ENCODE data around the gene MBD4. TPM values are rescaled to one million over a fixed set of nuclear protein-coding genes. Genes with fewer than 3 reads are reported as not detected.

MBD4 gene
- total RNA-seq, 1 donor from 2014 or later, result 28.6 TPM

DNA sequence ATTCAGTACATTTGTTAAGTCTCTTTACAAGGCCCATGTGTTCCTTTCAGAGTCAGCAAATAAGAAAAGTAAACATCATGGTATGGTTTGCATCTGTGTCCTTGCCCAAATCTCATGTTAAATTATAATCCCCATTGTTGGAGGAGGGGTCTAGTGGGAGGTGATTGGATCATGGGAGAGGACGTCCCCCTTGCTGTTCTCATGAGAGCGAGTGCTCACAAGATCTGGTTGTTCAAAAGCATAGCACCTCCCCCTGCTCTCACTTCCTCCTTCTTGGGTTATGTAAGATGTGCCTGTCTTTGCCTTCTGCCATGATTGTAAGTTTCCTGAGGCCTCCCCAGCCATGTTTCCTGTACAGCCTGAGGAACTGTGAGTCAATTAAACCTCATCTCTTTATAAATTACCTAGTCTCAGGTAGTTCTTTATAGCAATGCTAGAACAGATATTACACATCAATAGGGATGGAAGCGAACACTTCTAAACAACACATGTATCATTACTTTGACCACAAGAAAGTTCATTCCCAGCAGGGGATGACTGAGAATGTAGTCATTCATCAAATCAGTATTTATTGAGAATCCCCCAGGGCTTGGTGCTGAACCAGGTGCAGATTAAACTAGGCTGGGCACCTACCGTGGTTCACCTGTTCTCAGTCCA, 15.4 kb downstream of the MBD4 start:
- H3K27me3 Mint-ChIP-seq, result peaks cover 15% of the 10 kb centered on the region
- H3K27ac Mint-ChIP-seq, result no peak overlapping the region
- H3K4me3 Mint-ChIP-seq, result no peak overlapping the region
- H3K36me3 Mint-ChIP-seq, result peaks cover 4% of the 10 kb centered on the region
- H3K9me3 Mint-ChIP-seq, result no peaks in the 10 kb centered on the region
- H3K4me1 Mint-ChIP-seq (ENCODE audit: unreplicated experiment), result peaks cover 29% of the 10 kb centered on the region
- TF ChIP-seq, protein P1, sequence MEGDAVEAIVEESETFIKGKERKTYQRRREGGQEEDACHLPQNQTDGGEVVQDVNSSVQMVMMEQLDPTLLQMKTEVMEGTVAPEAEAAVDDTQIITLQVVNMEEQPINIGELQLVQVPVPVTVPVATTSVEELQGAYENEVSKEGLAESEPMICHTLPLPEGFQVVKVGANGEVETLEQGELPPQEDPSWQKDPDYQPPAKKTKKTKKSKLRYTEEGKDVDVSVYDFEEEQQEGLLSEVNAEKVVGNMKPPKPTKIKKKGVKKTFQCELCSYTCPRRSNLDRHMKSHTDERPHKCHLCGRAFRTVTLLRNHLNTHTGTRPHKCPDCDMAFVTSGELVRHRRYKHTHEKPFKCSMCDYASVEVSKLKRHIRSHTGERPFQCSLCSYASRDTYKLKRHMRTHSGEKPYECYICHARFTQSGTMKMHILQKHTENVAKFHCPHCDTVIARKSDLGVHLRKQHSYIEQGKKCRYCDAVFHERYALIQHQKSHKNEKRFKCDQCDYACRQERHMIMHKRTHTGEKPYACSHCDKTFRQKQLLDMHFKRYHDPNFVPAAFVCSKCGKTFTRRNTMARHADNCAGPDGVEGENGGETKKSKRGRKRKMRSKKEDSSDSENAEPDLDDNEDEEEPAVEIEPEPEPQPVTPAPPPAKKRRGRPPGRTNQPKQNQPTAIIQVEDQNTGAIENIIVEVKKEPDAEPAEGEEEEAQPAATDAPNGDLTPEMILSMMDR (conservative IDR thresholded peaks at IDR 0.05), result no peak
- DNase-seq (ENCODE audit: extremely low spot score, unreplicated experiment), result no peak

DNA sequence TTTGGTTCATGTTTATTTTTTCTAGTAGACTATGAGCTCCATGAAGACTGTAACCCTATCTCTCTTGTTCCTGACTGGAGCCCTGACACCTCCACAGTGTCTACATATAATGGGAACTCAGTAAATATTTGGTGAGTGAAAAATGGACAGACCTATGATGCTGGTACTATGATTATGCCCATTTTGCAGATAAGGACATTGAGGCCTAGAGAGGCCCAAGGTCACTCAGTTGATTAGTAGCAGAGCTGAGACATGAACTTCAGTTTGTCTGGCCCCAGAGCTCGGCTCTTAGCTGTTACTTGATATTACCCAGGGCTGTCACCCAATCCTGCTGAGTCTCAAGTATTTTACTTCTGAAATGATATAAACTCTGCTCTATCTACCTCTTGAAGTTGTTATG, 16.9 kb downstream of the MBD4 start:
- H3K27ac Mint-ChIP-seq, result no peak overlapping the region
- DNase-seq (ENCODE audit: extremely low spot score, unreplicated experiment), result no peak
- peaks cover 13% of the 10 kb centered on the region for H3K27me3 Mint-ChIP-seq
- H3K4me3 Mint-ChIP-seq, result no peak overlapping the region
- no peaks in the 10 kb centered on the region for H3K9me3 Mint-ChIP-seq
- H3K4me1 Mint-ChIP-seq (ENCODE audit: unreplicated experiment), result peaks cover 18% of the 10 kb centered on the region
- H3K36me3 Mint-ChIP-seq, result no peaks in the 10 kb centered on the region
- TF ChIP-seq, protein P1 (conservative IDR thresholded peaks at IDR 0.05), result no peak

DNA sequence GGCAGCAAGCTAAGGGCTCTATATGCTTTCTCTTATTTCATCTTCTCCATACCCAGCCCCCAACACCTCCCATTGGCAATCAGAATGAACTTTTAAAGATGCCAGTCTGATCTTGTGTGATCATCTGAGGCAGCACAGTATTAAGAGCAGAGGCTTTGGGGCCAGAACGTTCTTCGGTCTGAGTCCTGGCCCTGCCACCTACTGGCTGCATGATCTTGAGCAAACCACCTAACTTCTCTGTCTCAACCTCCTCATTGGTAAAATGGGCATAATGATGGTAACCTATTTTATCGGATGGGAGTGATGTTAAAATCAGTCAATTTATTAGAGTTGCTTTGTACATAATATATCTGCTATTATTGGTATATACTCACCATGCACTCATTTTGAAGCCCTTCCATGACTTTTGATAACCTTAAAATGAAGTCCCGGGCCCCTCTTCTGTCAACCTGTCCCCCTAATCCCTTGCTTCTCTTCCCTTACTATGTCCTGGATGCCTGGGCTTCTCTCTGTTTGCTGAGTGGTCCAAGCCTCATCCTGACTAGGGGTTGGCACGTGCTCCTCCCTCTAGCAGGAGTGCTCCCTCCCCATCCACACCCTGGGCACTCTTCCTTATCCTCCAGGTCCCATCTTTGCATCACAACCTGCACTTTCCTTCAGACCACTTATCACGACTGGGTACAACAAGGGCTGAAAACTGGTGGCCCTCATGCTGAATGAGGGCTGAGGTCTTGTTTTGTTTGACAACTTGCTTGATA, 17.6 kb downstream of the MBD4 start:
- DNase-seq (ENCODE audit: extremely low spot score, unreplicated experiment), result no peak
- no peak overlapping the region for H3K27ac Mint-ChIP-seq
- no peaks in the 10 kb centered on the region for H3K36me3 Mint-ChIP-seq
- H3K4me1 Mint-ChIP-seq (ENCODE audit: unreplicated experiment), result peaks cover 15% of the 10 kb centered on the region
- TF ChIP-seq, protein P1 (conservative IDR thresholded peaks at IDR 0.05), result no peak
- H3K9me3 Mint-ChIP-seq, result no peaks in the 10 kb centered on the region
- peaks cover 9% of the 10 kb centered on the region for H3K27me3 Mint-ChIP-seq
- H3K4me3 Mint-ChIP-seq, result no peak overlapping the region

DNA sequence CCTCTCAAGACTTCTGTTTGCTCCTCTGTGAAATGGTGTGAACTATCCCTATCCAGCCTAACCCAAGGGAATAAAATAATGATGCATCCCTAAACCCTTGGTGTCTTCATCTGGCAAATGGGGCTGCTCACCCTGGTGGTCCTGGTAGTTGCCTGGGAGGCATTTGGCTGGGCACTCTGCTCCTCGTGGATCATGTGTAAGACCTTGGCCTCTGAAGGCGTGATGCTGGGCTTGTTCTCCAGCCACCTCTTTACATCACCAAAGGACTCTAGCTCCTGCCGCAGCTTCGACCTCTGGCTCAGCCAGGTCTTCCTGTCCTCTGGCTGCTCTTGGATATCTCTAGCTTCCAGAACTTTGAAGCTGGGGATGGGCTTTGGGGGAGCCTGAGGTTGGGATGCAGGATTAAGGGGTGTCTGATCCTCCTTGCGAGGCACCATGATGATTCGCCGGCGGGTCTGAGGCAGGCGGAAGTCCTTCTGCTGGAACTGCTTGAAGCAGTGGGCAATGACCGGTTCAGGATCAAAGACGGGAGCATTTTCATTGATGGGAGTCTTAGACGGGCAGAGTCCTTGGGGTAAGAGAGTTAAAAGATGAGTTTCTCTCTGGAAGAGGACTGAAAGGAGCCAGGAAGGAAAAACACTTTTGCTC, 18.4 kb downstream of the MBD4 start:
- Mint-ChIP-seq H3K4me3 (no peak overlapping the region), H3K27me3 (peaks cover 9% of the 10 kb centered on the region), H3K27ac (no peak overlapping the region), H3K4me1 (ENCODE audit: unreplicated experiment) (peaks cover 15% of the 10 kb centered on the region), H3K36me3 (no peaks in the 10 kb centered on the region), H3K9me3 (no peaks in the 10 kb centered on the region)
- DNase-seq (ENCODE audit: extremely low spot score, unreplicated experiment), result no peak
- TF ChIP-seq, protein P1 (conservative IDR thresholded peaks at IDR 0.05), result no peak

DNA sequence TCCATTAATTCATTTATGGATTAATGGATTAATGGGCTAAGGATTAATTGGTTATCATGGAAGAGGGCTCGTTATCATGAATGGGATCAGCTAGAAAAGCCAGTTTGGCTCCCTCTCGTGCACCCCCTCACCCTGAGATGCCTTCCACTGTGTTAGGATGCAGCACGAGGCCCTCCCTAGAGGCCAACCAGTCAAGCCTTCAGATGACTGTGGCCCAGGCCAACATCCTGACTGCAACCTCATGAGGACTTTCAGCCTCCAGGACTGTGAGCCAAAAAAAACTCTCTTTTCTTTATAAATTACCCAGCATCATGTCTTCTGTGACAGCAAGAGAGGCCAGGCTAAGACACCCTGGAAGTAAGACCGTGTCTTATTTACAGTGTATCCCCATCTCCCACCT, 20.3 kb downstream of the MBD4 start:
- TF ChIP-seq, protein P1 (conservative IDR thresholded peaks at IDR 0.05), result no peak
- Mint-ChIP-seq H3K4me1 (ENCODE audit: unreplicated experiment) (peaks cover 10% of the 10 kb centered on the region), H3K27me3 (peaks cover 6% of the 10 kb centered on the region), H3K4me3 (no peak overlapping the region), H3K9me3 (no peaks in the 10 kb centered on the region), H3K27ac (no peak overlapping the region), H3K36me3 (no peaks in the 10 kb centered on the region)
- no peak for DNase-seq (ENCODE audit: extremely low spot score, unreplicated experiment)

Measured in type B pancreatic cell (in vitro differentiated cells).